GM12874 (cell line): Measurements from ENCODE around the gene HOXC6.
A peak's percentile ranks its signal among the peaks of the same experiment; 100 is the strongest.

Experiments
- TF ChIP-seq, protein P1 (sequence below): IDR thresholded peaks from 2 replicates; pipeline ENCODE4 v1.5.1; 2011; ENCODE audit warnings: low read depth, mild to moderate bottlenecking, control low read depth, low read length, moderate library complexity; ENCODE audit not compliant: insufficient read depth

The HOXC6 gene

GRCh38 chr12:54031480-54031879 lies 3.2 kb downstream of the HOXC6 start:
- TF ChIP-seq, protein P1, sequence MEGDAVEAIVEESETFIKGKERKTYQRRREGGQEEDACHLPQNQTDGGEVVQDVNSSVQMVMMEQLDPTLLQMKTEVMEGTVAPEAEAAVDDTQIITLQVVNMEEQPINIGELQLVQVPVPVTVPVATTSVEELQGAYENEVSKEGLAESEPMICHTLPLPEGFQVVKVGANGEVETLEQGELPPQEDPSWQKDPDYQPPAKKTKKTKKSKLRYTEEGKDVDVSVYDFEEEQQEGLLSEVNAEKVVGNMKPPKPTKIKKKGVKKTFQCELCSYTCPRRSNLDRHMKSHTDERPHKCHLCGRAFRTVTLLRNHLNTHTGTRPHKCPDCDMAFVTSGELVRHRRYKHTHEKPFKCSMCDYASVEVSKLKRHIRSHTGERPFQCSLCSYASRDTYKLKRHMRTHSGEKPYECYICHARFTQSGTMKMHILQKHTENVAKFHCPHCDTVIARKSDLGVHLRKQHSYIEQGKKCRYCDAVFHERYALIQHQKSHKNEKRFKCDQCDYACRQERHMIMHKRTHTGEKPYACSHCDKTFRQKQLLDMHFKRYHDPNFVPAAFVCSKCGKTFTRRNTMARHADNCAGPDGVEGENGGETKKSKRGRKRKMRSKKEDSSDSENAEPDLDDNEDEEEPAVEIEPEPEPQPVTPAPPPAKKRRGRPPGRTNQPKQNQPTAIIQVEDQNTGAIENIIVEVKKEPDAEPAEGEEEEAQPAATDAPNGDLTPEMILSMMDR: no peak

DNA sequence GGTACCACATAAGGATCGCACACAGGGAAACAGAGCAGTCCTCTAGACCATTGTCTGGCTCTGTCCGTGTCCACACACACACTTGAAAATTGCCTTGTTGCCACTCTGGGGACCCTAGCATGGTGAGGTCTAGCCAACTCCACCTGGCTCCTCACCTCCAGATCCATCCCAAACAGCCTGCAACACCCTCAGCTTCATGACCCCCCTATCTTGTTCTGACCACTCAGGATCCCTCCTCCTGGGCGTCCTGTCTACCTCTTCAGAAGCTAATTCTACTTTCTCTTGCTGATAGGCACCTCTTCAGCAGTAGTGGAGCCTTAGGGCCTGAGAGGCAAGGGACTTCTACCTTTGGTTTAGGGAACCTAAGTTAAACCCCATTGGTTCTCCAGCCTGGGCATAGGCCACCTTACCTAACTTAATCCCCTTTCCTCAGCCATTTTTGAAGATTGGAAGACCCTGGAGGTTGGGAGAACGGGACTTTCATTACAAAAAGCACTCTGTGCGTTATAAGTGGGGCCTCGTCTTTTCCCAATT lies 3.9 kb downstream of the HOXC6 start:
- TF ChIP-seq, protein P1: no peak

- TF ChIP-seq, protein P1: peak; percentile 87
Measured at GRCh38 chr12:54032627-54033100, 4.4 kb downstream of the HOXC6 start, which contains the start of gene HOXC5. HOXC5 (plus strand) TSS chr12:54033050; CDS start chr12:54033123, 73 bp downstream.

- TF ChIP-seq, protein P1: no peak
Measured at GRCh38 chr12:54033106-54033979, 5.1 kb downstream of the HOXC6 start.

DNA sequence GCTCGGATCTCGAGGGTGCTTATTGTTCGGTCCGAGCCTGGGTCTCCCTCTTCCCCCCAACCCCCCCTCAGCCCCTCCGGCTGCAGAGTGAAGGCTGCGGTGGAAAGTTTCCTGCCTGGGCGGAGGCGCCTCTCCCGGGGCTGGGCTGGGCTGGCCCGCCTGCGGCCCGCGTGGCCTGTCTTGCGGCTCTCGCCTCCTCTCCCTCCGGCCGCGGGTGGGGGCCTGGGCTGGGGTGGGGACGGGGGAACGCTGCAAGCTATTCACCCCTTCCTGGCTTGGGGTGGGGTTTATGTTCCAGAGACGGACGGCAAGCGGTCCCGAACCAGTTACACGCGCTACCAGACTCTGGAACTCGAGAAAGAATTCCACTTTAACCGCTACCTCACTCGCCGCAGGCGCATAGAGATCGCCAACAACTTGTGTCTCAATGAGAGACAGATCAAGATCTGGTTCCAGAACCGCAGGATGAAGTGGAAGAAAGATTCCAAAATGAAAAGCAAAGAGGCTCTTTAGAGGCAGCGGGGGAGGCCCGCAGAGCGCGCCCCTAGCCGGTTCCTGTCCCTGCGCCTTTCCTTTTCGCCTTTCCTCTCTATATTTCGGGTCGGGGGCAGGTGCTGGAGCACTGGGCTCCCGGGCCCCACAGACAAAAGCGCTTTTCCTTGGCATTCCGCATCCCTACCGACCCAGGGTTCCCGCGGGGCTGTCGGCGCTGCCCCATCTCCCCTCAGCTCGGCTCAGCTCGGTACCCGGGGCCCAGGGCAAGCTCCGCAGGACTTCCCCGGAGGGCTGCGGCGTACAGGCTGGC lies 5.9 kb downstream of the HOXC6 start:
- TF ChIP-seq, protein P1: no peak

- TF ChIP-seq, protein P1: no peak
Measured at GRCh38 chr12:54034785-54035310, 6.6 kb downstream of the HOXC6 start.
